CD4-positive, alpha-beta T cell treated with Interferon gamma for 1 hour (primary cell): ENCODE data around the gene PML.
"Not testable (repeated sequence)": the region's sequence is repeated elsewhere in the genome, so short reads cannot be mapped to it uniquely, and the experiment has no call there.

ENCODE experiments used
- DNase-seq: peaks from one replicate; pipeline ENCODE4 v3.0.0-alpha.2; 2020

Gene PML

DNA sequence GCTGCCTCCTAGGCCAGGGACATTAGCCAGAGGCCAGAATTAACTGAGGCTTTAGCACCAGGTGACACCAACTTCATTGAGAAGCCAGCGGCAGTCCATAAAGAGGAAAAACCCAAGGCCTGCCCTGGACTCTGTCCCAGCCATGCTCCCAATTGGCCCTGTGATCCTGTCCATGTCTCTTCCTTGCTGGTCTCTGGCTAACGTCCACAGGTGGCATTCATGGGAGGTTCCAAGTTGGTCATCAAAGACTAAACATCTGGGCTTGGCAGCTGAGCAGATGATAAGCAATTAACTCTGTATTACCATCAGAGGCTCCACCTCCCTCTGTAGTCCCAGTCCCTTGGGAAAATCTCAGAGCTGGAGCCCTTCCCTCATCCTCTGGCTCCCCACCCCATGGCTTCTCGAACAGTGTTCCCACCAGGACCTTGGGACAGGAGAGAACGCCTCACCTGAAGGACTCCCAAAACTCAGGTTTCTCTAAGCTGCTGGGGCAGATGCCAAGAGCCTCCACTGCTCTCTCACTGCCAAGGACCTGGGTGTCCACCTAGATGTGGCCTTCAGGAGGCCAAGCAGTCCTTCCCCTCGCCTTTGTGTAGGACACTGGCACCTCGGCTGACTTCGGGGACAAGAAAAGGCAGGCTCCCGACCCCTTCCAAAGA is 47.4 kb downstream of the PML start:
- DNase-seq, result no peak

- no peak for DNase-seq
Measured at GRCh38 chr15:74042603-74043424, 48.3 kb downstream of the PML start.

DNA sequence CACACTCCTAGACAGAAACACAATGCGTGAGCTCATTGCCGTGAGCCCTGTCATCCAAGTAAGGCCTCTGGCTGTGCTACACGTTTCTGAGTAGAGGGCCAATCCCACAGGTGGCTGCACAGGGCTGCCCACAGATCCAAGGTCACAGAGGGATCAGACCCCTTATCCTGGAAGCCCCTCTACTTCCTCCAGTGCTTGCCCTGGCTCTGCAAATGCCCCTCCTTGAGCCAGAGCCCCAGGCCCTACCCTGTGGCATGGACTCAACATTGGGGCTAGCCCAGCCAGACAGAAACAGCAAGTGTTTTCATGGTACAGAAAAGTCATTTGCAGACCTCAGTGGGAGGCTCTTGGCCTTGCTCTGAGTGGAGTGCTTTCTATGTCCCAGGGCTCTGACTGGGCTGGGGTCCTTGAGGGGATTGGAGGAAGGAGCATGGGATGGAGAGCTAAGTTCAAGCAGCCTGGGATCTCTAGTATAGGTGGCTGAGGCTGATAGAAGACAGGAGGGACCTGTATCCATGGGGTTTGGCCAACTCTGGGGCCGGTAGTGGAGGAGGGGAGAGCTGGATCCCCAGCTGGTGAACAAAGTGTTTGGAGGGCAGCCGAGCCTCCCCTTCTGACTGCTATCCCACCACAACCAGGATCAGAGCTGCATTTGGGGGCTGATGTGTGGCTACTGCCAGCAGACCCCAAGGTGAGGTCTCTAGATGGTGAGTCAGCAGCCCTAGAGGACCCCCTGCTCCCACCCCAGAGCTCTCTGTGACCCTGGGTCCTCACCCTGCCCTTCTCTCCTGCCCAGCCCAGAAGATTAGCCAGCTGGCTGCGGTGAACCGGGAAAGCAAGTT is 49.1 kb downstream of the PML start:
- no peak for DNase-seq

- no peak for DNase-seq
Measured at GRCh38 chr15:74044267-74045110, 50.0 kb downstream of the PML start.

- DNase-seq, result no peak
Measured at GRCh38 chr15:74045184-74045583, 50.7 kb downstream of the PML start.

DNA sequence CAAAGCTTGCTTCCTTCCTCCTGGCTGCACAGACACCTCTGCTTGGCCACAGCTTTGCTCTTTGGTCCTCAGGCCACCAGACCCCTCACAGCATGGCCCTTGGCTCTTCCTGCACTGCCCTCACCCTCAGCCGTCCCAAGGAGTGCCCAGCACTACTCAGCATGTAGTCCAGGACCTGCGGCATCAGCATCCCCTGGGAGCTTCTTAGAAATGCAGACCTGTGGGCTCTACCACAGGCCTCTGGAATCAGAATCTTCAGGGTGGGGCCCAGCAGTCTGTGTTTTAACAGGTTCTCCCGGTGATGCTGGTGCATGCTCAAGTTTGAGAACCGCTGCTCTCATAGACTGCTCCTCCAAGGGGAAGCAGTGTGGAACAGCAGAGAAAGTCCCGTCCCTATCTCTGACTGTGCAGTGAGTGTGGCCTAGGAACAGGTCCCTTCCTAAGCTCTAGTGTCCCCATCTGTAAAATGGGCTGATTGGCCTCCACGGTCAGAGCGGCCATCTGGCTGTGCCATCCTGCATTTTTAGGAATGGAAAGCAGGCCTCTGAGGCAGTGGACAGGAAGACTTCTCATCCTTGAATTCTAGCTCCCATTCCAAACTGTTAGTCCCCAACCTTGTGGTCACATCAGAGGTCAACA is 51.2 kb downstream of the PML start:
- DNase-seq, result no peak

DNA sequence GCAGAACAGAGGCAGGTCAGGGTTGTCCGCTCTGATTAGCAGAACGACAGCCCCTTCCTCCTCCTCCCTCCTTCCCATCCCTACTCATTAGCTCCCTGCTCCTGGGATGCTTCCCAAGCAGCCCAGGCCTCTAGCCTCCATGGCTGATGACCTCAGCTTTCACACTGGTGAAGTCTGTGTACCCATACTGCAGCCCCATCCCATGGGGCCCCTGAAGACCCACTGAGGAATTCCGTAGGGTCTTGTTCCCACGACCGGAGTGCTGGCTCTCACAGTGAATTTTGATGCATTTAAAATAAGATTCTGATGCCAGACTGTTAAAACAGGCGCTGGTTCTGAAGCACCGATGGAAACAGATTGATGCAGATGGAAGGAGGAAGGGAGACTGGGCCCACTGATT is 51.8 kb downstream of the PML start:
- DNase-seq, result no peak

DNA sequence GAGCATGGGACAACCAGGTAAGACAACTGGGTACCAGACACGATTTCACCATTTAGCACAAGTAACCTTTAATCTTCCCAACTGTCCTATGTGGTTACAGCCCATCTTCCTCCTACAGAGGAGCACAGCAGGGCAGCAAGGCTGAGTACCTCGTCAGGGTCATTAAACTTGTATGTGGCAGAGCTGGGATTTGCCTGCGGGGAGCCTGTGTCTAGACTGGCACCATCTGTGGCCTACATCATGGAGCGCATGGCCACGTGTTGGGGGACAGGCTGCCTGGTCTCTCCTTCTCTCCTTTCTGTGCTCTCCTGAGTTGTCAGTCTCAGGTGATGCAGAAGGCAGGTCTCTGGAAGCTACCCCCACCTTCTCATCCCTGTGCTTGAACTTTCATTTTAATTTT is 55.6 kb downstream of the PML start:
- DNase-seq, result no peak

- DNase-seq, result no peak
Measured at GRCh38 chr15:74050556-74051234, 56.2 kb downstream of the PML start.

DNA sequence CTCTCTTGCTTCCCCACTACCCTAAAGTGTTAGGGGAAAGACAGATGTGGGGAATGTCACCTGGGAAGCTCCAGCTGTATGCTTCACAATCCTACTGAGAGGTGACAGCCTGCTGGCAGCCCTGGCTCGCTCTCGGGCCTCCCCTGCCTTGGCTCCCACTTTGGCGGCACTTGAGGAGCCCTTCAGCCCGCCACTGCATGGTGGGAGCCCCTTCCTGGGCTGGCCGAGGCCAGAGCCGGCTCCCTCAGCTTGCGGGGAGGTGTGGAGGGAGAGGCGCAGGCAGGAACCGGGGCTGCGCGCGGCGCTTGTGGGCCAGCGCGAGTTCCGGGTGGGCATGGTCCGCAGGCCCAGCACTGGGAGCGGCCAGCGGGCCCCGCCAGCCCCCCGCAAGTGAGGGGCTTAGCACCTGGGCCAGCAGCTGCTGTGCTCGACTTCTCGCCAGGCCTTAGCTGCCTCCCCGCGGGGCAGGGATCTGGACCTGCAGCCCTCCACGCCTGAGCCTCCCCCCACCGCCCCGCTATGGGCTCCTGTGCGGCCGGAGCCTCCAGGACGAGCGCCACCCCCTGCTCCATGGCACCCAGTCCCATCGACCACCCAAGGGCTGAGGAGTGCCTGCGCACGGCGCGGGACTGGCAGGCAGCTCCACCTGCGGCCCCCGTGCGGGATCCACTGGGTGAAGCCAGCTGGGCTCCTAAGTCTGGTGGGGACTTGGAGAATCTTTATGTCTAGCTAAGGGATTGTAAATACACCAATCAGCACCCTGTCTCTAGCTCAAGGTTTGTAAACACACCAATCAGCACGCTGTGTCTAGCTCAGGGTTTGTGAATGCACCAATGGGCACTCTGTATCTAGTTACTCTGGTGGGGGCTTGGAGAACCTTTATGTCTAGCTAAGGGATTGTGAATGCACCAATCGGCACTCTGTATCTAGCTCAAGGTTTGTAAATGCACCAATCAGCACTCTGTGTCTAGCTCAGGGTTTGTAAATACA is 58.0 kb downstream of the PML start:
- DNase-seq, result not testable (repeated sequence)

- DNase-seq, result no peak
Measured at GRCh38 chr15:74053517-74053916, 59.0 kb downstream of the PML start.

GRCh38 chr15:74053941-74054529 is 59.5 kb downstream of the PML start:
- DNase-seq, result peak; percentile 54

GRCh38 chr15:74055804-74056203 is 61.3 kb downstream of the PML start:
- no peak for DNase-seq

DNA sequence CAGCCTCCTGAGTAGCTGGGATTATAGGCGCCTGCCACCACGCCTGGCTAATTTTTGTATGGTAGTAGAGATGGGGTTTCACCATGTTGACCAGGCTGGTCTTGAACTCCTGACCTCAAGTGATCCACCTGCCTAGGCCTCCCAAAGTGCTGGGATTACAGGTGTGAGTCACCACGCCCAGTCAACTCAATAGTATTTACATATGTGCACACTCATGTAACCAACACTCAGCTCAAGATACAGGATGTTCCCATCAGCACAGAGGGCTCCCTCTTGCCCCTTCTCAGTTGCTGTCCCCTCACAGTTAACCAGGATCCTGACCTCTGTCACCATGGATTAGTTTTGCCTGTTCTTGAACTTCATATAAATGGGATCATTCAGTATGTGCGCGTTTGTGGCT is 61.8 kb downstream of the PML start:
- DNase-seq, result not testable (repeated sequence)

- not testable (repeated sequence) for DNase-seq
Measured at GRCh38 chr15:74059050-74059833, 64.7 kb downstream of the PML start.

GRCh38 chr15:74060251-74060650 is 65.7 kb downstream of the PML start:
- no peak for DNase-seq

DNA sequence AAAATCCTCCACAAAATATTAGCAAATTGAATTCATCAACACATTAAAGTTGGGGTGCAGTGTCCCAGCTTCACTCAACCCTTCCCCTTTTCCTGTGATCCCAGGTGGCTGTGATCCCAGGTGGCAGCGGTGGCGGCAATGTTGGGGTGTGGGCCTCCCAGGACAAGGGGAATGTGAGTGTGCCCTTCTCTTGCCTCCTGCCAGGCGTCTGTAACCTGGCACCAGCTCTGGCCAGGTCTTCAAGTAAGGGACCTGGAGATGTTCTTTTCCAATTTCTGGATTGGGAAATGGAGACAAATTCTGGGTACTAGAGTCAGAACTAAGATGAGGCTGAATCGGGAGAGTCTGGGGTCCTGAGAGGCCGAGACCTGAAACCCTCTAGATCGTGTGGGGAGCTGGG is 67.7 kb downstream of the PML start:
- DNase-seq, result no peak

DNA sequence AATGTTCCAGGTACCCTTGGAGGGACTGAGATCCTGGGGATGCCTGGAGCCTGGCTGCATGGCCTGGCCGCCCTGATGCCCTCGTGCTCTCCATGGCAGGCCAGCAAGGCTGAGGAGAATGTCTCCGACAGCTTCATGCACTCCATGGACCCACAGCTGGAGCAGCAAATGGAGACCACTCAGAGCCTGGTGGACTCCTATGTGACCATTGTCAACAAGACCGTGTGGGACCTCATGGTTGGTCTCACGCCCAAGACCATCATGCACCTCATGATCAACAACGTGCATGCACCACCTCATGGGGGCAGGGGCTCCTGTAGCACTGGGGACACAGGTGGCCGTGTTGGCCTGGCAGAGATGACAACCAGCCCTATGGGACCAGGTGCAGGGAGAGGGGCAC is 68.2 kb downstream of the PML start:
- no peak for DNase-seq
